K562 (cell line): ENCODE measurements around the gene PKLR. TPM values are rescaled to one million over a fixed set of nuclear protein-coding genes. Genes with fewer than 3 reads are reported as not detected.

Experiments
- CREM ChIP-seq: IDR thresholded peaks from 2 replicates; pipeline ENCODE4 v1.6.1; 2014; ENCODE audit warnings: antibody characterized with exemption, low read depth
- CTCF ChIP-seq, 3 experiments: IDR thresholded peaks in 2 of 3; conservative IDR thresholded peaks in 1 of 3; 2 replicates each; pipeline ENCODE4 v1.5.1; 2011 to 2012; ENCODE audit warnings: low read length in 3 of 3, mild to moderate bottlenecking in 3 of 3, control low read depth in 2 of 3, improper control_type of control experiment in 1 of 3, inconsistent platforms in 1 of 3, low read depth in 1 of 3, mixed read lengths in 1 of 3, moderate library complexity in 1 of 3; ENCODE audit not compliant: insufficient read depth in 2 of 3
- ESRRB ChIP-seq: fragments of 250-450 bp; sonication (Bioruptor Pico); IDR thresholded peaks from 2 replicates; pipeline ENCODE4 v1.5.0; 2020; ENCODE audit warnings: mild to moderate bottlenecking, moderate library complexity, borderline replicate concordance
- MTA2 ChIP-seq: fragments of 450-650 bp; IDR thresholded peaks from 2 replicates; pipeline ENCODE4 v1.6.1; 2016; ENCODE audit warnings: low read depth
- NCOA6 ChIP-seq: fragments of 450-650 bp; IDR thresholded peaks from 2 replicates; pipeline ENCODE4 v1.6.1; 2017; ENCODE audit warnings: mild to moderate bottlenecking
- NFYB ChIP-seq: IDR thresholded peaks from 2 replicates; pipeline ENCODE4 v1.6.1; 2011; ENCODE audit warnings: mild to moderate bottlenecking, moderate library complexity; ENCODE audit not compliant: insufficient read length; ENCODE audit errors: extremely low read depth
- NRF1 ChIP-seq, 2 experiments: fragments of 450-650 bp; IDR thresholded peaks in 1 of 2; conservative IDR thresholded peaks in 1 of 2; 2 replicates each; pipeline ENCODE4 v1.6.1; 2014; ENCODE audit warnings: mild to moderate bottlenecking in 2 of 2
- PKNOX1 ChIP-seq: fragments of 450-650 bp; IDR thresholded peaks from 2 replicates; pipeline ENCODE4 v1.6.1; 2016
- PTBP1 ChIP-seq: fragments of 200-400 bp; formaldehyde crosslinking; IDR thresholded peaks from 2 replicates; pipeline ENCODE4 v1.6.1; 2017; ENCODE audit warnings: low read depth, low read length
- TBL1XR1 ChIP-seq, 2 experiments: IDR thresholded peaks; 2 replicates each; pipeline ENCODE4 v1.6.1; 2012; ENCODE audit warnings: improper control_type of control experiment in 2 of 2, low read length in 2 of 2, mild to moderate bottlenecking in 1 of 2
- YY1 ChIP-seq, 3 experiments: IDR thresholded peaks; 2 replicates each; pipeline ENCODE4 v1.6.1; 2011; ENCODE audit warnings: low read length in 2 of 3, mild to moderate bottlenecking in 2 of 3, moderate library complexity in 2 of 3, borderline replicate concordance in 1 of 3, control low read depth in 1 of 3, low read depth in 1 of 3; ENCODE audit not compliant: insufficient read depth in 3 of 3, insufficient replicate concordance in 2 of 3, control insufficient read depth in 1 of 3, insufficient read length in 1 of 3; ENCODE audit errors: extremely low read depth in 1 of 3
- polyA plus RNA-seq, 8 experiments: library from polyadenylated mRNA; depleted of rRNA in 4 of 8; stranded (reverse) in 5 of 8; unstranded in 3 of 8; fragments of >200 nt; fragmentation: Nextera tagmentation in 2 of 8; fragmentation: Illumina TruSeq in 1 of 8; extraction: Ambion mirVana in 2 of 8; extraction: Trizol in 1 of 8; gene quantifications; 2 replicates each; pipeline versions ENCODE4 v1.2.1 to v1.2.3, GENCODE V29; 2011 to 2014; ENCODE audit warnings: inconsistent platforms in 1 of 8, missing spikeins in 1 of 8
- total RNA-seq, 7 experiments: library from RNA; depleted of rRNA in 6 of 7; stranded (reverse); fragments of >200 nt in 6 of 7; fragmentation: Illumina TruSeq in 2 of 7; extraction: Trizol in 2 of 7; gene quantifications; 2 replicates each; pipeline versions ENCODE4 v1.2.1 to v1.2.3, GENCODE V29; 2011 to 2021; ENCODE audit warnings: low replicate concordance in 1 of 7
- TF ChIP-seq, protein P1 (sequence below): sonication (generic); formaldehyde crosslinking; IDR thresholded peaks from 2 replicates; pipeline ENCODE4 v1.8.1; 2023; ENCODE audit warnings: mild to moderate bottlenecking, missing genetic modification reagents, moderate library complexity
- TF ChIP-seq, protein P2 (sequence below): fragments of 450-650 bp; IDR thresholded peaks from 2 replicates; pipeline ENCODE4 v1.7.1; 2018; ENCODE audit warnings: mild to moderate bottlenecking, low read depth; ENCODE audit not compliant: partially characterized antibody
- TF ChIP-seq, protein P3 (sequence below): fragments of 450-650 bp; IDR thresholded peaks from 2 replicates; pipeline ENCODE4 v1.6.1; 2016; ENCODE audit warnings: mild to moderate bottlenecking

PKLR gene
- total and polyA plus RNA-seq, 9 of the 15 experiments (the other 6 are each of a cell fraction or from before 2014, with no cell fraction given): 10.7 to 78.4 (median 38.2) TPM

DNA sequence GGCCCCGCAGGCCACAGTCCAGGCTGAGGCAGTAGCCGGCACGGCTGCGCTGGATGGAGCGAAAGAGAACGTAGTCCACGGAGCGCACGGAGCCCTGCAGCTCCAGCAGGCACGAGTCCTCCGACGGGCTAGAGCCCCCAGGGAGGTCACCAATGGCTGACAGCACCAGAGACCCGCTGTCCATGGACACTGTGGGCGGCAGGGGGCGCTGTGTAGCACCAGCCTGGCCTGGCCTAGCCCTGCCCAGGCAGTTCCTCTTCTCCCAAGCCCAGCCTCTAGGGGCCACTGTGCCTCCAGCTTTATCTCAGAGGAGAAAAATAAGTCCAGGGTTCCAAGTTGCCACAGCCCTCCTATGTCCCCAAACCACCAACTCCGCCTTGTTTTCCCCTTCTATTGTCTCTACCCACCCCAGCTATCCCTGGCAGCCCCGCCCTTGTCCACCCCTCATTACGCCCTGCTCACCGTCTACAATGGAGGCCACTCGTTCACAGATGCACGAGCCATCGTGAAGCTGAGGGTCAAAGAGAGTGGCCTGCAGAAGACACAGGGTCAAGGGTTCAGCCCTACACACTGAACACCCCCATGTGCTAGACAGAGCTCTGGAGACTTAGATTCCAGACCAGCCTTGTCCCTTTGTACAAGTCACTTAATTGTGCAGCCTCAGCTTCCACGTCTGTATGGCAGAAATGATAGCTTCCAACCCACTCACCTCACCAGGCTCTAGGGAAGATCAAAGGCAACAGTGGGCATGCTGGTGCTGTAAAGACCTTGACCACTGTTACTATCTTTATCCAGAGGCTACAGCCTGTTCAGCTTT, 50.4 kb downstream of the PKLR start (continued):
- TF ChIP-seq ESRRB (CRISPR knock-in tag): no peak
- TF ChIP-seq PTBP1: no peak
- peak; percentile 72 for TF ChIP-seq CREM
- TF ChIP-seq, protein P1, sequence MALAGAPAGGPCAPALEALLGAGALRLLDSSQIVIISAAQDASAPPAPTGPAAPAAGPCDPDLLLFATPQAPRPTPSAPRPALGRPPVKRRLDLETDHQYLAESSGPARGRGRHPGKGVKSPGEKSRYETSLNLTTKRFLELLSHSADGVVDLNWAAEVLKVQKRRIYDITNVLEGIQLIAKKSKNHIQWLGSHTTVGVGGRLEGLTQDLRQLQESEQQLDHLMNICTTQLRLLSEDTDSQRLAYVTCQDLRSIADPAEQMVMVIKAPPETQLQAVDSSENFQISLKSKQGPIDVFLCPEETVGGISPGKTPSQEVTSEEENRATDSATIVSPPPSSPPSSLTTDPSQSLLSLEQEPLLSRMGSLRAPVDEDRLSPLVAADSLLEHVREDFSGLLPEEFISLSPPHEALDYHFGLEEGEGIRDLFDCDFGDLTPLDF: peak; percentile 41; the same call in 1 of the 2 replicates
- TF ChIP-seq CTCF (IDR thresholded peaks at IDR 0.05 in 2 of 3, conservative IDR thresholded peaks at IDR 0.05 in 1 of 3; ENCODE audit: insufficient read depth in 2 of 3, low read depth in 1 of 3, low read length in 3 of 3): peak; percentile 100
- peak; percentile 57 to 91 (median 86) for TF ChIP-seq YY1 (IDR thresholded peaks at IDR 0.05; ENCODE audit: borderline replicate concordance in 1 of 3, control insufficient read depth in 1 of 3, extremely low read depth in 1 of 3, insufficient read depth in 3 of 3, insufficient read length in 1 of 3, insufficient replicate concordance in 2 of 3, low read depth in 1 of 3, low read length in 2 of 3)
- TF ChIP-seq MTA2: no peak
- TF ChIP-seq, protein P2, sequence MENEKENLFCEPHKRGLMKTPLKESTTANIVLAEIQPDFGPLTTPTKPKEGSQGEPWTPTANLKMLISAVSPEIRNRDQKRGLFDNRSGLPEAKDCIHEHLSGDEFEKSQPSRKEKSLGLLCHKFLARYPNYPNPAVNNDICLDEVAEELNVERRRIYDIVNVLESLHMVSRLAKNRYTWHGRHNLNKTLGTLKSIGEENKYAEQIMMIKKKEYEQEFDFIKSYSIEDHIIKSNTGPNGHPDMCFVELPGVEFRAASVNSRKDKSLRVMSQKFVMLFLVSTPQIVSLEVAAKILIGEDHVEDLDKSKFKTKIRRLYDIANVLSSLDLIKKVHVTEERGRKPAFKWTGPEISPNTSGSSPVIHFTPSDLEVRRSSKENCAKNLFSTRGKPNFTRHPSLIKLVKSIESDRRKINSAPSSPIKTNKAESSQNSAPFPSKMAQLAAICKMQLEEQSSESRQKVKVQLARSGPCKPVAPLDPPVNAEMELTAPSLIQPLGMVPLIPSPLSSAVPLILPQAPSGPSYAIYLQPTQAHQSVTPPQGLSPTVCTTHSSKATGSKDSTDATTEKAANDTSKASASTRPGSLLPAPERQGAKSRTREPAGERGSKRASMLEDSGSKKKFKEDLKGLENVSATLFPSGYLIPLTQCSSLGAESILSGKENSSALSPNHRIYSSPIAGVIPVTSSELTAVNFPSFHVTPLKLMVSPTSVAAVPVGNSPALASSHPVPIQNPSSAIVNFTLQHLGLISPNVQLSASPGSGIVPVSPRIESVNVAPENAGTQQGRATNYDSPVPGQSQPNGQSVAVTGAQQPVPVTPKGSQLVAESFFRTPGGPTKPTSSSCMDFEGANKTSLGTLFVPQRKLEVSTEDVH: peak; percentile 59
- peak; percentile 45 to 56; a peak in 2 of 4 replicates for TF ChIP-seq TBL1XR1 (IDR thresholded peaks at IDR 0.05; ENCODE audit: low read length in 2 of 2)
- TF ChIP-seq PKNOX1: 0 out of 2 replicates have a peak, but pooled peaks have one; percentile 9
- TF ChIP-seq NRF1 (conservative IDR thresholded peaks at IDR 0.05 in 1 of 2, IDR thresholded peaks at IDR 0.05 in 1 of 2): 0 out of 4 replicates have a peak, but pooled peaks of 1 of the 2 experiments have one; percentile 21
- TF ChIP-seq NCOA6: no peak
- TF ChIP-seq, protein P3, sequence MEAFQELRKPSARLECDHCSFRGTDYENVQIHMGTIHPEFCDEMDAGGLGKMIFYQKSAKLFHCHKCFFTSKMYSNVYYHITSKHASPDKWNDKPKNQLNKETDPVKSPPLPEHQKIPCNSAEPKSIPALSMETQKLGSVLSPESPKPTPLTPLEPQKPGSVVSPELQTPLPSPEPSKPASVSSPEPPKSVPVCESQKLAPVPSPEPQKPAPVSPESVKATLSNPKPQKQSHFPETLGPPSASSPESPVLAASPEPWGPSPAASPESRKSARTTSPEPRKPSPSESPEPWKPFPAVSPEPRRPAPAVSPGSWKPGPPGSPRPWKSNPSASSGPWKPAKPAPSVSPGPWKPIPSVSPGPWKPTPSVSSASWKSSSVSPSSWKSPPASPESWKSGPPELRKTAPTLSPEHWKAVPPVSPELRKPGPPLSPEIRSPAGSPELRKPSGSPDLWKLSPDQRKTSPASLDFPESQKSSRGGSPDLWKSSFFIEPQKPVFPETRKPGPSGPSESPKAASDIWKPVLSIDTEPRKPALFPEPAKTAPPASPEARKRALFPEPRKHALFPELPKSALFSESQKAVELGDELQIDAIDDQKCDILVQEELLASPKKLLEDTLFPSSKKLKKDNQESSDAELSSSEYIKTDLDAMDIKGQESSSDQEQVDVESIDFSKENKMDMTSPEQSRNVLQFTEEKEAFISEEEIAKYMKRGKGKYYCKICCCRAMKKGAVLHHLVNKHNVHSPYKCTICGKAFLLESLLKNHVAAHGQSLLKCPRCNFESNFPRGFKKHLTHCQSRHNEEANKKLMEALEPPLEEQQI: no peak
- no peak for TF ChIP-seq NFYB
